Measurements from ENCODE around the gene CYB5R4. TPM values are rescaled to one million over a fixed set of nuclear protein-coding genes. Genes with fewer than 3 reads are reported as not detected.

The CYB5R4 gene
- total and polyA plus RNA-seq, 2 of the 13 experiments (the other 11 are each of a cell fraction or from before 2014, with no cell fraction given), result 5.3 to 26.1 TPM

DNA sequence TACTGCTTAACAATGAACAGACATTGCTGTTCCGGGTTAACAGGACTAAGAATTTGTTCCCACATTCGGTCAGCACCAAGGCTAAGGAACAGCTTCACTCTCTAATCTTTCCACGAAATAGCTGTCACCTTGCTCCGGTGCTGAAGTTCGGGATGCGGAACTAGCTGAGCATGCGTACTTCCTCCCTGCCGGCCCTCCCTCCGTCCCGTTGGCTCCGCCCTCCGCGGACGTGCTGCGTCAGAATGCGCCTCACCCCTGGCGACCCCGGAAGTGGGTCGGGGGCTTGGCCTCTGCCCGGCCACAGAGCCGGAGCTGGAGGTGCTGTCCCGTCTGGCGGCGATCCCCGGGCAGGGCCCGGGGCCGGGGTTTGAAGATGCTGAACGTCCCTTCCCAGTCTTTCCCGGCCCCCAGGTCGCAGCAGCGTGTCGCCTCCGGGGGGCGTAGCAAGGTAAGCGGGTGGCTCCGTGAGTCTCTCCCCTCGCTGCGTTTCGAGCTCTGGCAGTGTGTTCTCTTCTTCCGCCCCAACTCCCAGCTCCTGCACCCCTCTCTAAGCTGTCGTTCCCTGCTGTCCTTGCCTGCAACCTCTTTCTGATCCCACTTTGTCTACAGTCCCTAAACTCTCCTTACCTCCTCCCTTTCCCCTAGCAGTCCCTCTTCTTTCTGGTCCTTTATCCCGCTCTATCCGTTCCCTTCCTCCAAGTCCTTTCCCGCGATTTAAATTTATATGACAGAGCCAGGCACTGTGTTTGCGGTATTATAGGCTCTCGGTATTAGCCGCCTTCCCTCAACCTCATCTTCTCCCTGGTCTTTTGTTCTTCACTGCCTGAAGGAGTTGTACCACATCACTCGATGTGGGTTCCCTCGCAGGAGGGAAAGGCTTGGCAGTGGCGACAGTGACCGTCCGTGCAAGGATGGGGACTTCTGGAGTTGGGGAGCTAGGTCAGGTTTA is at the start of gene CYB5R4 (continued):
- TF ChIP-seq IKZF4 (CRISPR knock-in tag; IDR thresholded peaks at IDR 0.05; ENCODE audit: borderline replicate concordance, low read depth, not compliant biosample characterization), result peak; percentile 95
- peak; percentile 99 for TF ChIP-seq TSC22D2 (CRISPR knock-in tag; IDR thresholded peaks at IDR 0.05; ENCODE audit: borderline replicate concordance)
- peak; percentile 81 for TF ChIP-seq TEAD3 (CRISPR knock-in tag; optimal IDR thresholded peaks at IDR 0.05; ENCODE audit: borderline replicate concordance)
- TF ChIP-seq ZNF674 (CRISPR knock-in tag; IDR thresholded peaks at IDR 0.05; ENCODE audit: low read depth), result no peak
- TF ChIP-seq, protein P1, sequence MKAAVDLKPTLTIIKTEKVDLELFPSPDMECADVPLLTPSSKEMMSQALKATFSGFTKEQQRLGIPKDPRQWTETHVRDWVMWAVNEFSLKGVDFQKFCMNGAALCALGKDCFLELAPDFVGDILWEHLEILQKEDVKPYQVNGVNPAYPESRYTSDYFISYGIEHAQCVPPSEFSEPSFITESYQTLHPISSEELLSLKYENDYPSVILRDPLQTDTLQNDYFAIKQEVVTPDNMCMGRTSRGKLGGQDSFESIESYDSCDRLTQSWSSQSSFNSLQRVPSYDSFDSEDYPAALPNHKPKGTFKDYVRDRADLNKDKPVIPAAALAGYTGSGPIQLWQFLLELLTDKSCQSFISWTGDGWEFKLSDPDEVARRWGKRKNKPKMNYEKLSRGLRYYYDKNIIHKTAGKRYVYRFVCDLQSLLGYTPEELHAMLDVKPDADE (CRISPR knock-in tag; IDR thresholded peaks at IDR 0.05), result peak; percentile 97
- peak; percentile 90 for TF ChIP-seq ARHGAP35 (CRISPR knock-in tag; IDR thresholded peaks at IDR 0.05; ENCODE audit: borderline replicate concordance)
- peak; percentile 83 for TF ChIP-seq PPARG (CRISPR knock-in tag; conservative IDR thresholded peaks at IDR 0.05)
- peak; percentile 93 for TF ChIP-seq MTA3 (CRISPR knock-in tag; IDR thresholded peaks at IDR 0.05)
- TF ChIP-seq SAFB2 (CRISPR knock-in tag; IDR thresholded peaks at IDR 0.05; ENCODE audit: borderline replicate concordance, low read depth), result peak; percentile 75; the same call in 1 of the 2 replicates
- TF ChIP-seq TBX3 (IDR thresholded peaks at IDR 0.05; ENCODE audit: borderline replicate concordance), result no peak
- TF ChIP-seq SP5 (CRISPR knock-in tag; IDR thresholded peaks at IDR 0.05; ENCODE audit: borderline replicate concordance, low read depth), result peak; percentile 36; the same call in 1 of the 2 replicates
- TF ChIP-seq, protein P2, sequence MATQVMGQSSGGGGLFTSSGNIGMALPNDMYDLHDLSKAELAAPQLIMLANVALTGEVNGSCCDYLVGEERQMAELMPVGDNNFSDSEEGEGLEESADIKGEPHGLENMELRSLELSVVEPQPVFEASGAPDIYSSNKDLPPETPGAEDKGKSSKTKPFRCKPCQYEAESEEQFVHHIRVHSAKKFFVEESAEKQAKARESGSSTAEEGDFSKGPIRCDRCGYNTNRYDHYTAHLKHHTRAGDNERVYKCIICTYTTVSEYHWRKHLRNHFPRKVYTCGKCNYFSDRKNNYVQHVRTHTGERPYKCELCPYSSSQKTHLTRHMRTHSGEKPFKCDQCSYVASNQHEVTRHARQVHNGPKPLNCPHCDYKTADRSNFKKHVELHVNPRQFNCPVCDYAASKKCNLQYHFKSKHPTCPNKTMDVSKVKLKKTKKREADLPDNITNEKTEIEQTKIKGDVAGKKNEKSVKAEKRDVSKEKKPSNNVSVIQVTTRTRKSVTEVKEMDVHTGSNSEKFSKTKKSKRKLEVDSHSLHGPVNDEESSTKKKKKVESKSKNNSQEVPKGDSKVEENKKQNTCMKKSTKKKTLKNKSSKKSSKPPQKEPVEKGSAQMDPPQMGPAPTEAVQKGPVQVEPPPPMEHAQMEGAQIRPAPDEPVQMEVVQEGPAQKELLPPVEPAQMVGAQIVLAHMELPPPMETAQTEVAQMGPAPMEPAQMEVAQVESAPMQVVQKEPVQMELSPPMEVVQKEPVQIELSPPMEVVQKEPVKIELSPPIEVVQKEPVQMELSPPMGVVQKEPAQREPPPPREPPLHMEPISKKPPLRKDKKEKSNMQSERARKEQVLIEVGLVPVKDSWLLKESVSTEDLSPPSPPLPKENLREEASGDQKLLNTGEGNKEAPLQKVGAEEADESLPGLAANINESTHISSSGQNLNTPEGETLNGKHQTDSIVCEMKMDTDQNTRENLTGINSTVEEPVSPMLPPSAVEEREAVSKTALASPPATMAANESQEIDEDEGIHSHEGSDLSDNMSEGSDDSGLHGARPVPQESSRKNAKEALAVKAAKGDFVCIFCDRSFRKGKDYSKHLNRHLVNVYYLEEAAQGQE (IDR thresholded peaks at IDR 0.05; ENCODE audit: borderline replicate concordance in 1 of 2, low read depth in 1 of 2, low read length in 2 of 2), result peak in 1 of 2 experiments; percentile 100
- no peak; the same call in 1 of the 2 replicates for TF ChIP-seq ZNF558 (CRISPR knock-in tag; IDR thresholded peaks at IDR 0.05; ENCODE audit: borderline replicate concordance)
- TF ChIP-seq HMG20A (CRISPR knock-in tag; IDR thresholded peaks at IDR 0.05; ENCODE audit: borderline replicate concordance), result peak; percentile 84
- TF ChIP-seq ZNF430 (CRISPR knock-in tag; IDR thresholded peaks at IDR 0.05), result peak; percentile 84
- TF ChIP-seq ZNF614 (CRISPR knock-in tag; IDR thresholded peaks at IDR 0.05; ENCODE audit: borderline replicate concordance), result peak; percentile 97
- peak; percentile 100 for TF ChIP-seq KLF11 (CRISPR knock-in tag; IDR thresholded peaks at IDR 0.05)
- no peak for TF ChIP-seq ESRRA (CRISPR knock-in tag; IDR thresholded peaks at IDR 0.05; ENCODE audit: low read depth)
- TF ChIP-seq, protein P3, sequence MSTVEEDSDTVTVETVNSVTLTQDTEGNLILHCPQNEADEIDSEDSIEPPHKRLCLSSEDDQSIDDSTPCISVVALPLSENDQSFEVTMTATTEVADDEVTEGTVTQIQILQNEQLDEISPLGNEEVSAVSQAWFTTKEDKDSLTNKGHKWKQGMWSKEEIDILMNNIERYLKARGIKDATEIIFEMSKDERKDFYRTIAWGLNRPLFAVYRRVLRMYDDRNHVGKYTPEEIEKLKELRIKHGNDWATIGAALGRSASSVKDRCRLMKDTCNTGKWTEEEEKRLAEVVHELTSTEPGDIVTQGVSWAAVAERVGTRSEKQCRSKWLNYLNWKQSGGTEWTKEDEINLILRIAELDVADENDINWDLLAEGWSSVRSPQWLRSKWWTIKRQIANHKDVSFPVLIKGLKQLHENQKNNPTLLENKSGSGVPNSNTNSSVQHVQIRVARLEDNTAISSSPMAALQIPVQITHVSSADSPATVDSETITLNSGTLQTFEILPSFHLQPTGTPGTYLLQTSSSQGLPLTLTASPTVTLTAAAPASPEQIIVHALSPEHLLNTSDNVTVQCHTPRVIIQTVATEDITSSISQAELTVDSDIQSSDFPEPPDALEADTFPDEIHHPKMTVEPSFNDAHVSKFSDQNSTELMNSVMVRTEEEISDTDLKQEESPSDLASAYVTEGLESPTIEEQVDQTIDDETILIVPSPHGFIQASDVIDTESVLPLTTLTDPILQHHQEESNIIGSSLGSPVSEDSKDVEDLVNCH (CRISPR knock-in tag; IDR thresholded peaks at IDR 0.05), result peak; percentile 44; the same call in 1 of the 2 replicates
- no peak for TF ChIP-seq ZNF747 (CRISPR knock-in tag; IDR thresholded peaks at IDR 0.05; ENCODE audit: borderline replicate concordance)
- TF ChIP-seq NAIF1 (CRISPR knock-in tag; IDR thresholded peaks at IDR 0.05; ENCODE audit: borderline replicate concordance), result no peak
- no peak for TF ChIP-seq ZNF354B (CRISPR knock-in tag; IDR thresholded peaks at IDR 0.05)

Measured in HepG2 (cell line).